Neural cell (in vitro differentiated cells): Measurements from ENCODE around the gene P3H2. TPM values are rescaled to one million over a fixed set of nuclear protein-coding genes. Genes with fewer than 3 reads are reported as not detected.

Experiments used
- H2AFZ ChIP-seq: fragments of 200-600, 300-800 bp; sonication (generic), shearing (Covaris generic); 2 replicates; pipeline ENCODE4 v1.6.0; 2014; ENCODE audit warnings: low read depth, mild to moderate bottlenecking, antibody characterized with exemption, low read length, moderate library complexity
- H3F3A ChIP-seq: fragments of 200-600 bp; shearing (Covaris generic); 2 replicates; pipeline ENCODE4 v1.6.1; 2016; ENCODE audit warnings: mild to moderate bottlenecking, moderate library complexity, mixed read lengths, antibody characterized with exemption, low read length; ENCODE audit not compliant: insufficient read depth, poor library complexity, severe bottlenecking
- H3K27ac ChIP-seq: fragments of 200-600, 300-800 bp; sonication (generic), shearing (Covaris generic); 2 replicates; pipeline ENCODE4 v1.5.1; 2014; ENCODE audit warnings: mild to moderate bottlenecking, low read length, moderate library complexity
- H3K27me3 ChIP-seq: fragments of 300-800, 200-600 bp; sonication (generic), shearing (Covaris generic); 2 replicates; pipeline ENCODE4 v1.6.0; 2014; ENCODE audit warnings: mild to moderate bottlenecking, low read depth, low read length, moderate library complexity; ENCODE audit not compliant: insufficient read depth
- H3K36me3 ChIP-seq: fragments of 300-800, 200-600 bp; sonication (generic), shearing (Covaris generic); 2 replicates; pipeline ENCODE4 v1.5.1; 2014; ENCODE audit warnings: mild to moderate bottlenecking, antibody characterized with exemption, low read length, moderate library complexity; ENCODE audit not compliant: insufficient read depth
- H3K4me2 ChIP-seq: fragments of 300-800, 200-600 bp; sonication (generic), shearing (Covaris generic); 2 replicates; pipeline ENCODE4 v1.6.0; 2014; ENCODE audit warnings: mild to moderate bottlenecking, low read length
- H3K4me3 ChIP-seq: fragments of 300-800, 200-600 bp; sonication (generic), shearing (Covaris generic); 2 replicates; pipeline ENCODE4 v1.5.1; 2014; ENCODE audit warnings: mild to moderate bottlenecking, low read length, moderate library complexity
- H3K79me2 ChIP-seq: fragments of 200-600 bp; shearing (Covaris generic); replicated peaks from 2 replicates; pipeline ENCODE4 v1.6.0; 2014; ENCODE audit warnings: mild to moderate bottlenecking, low read length, moderate library complexity; ENCODE audit not compliant: insufficient read depth
- H3K9ac ChIP-seq: fragments of 300-800, 200-600 bp; sonication (generic), shearing (Covaris generic); 2 replicates; pipeline ENCODE4 v1.6.1; 2016; ENCODE audit warnings: mild to moderate bottlenecking, low read length, mixed read lengths
- H3K9me2 ChIP-seq: fragments of 200-600 bp; shearing (Covaris generic); 2 replicates; pipeline ENCODE4 v1.6.1; 2016; ENCODE audit warnings: mild to moderate bottlenecking, low read length, mixed read lengths; ENCODE audit not compliant: insufficient read depth
- H3K9me3 ChIP-seq: fragments of 200-600, 300-800 bp; sonication (generic), shearing (Covaris generic); 2 replicates; pipeline ENCODE4 v1.6.1; 2016; ENCODE audit warnings: mild to moderate bottlenecking, mixed run types, low read length, moderate library complexity, mixed read lengths
- H4K20me1 ChIP-seq: fragments of 200-600 bp; shearing (Covaris generic); 2 replicates; pipeline ENCODE4 v1.6.1; 2016; ENCODE audit warnings: mild to moderate bottlenecking, mixed run types; ENCODE audit not compliant: insufficient read depth
- CTCF ChIP-seq: fragments of 450-650 bp; IDR thresholded peaks from 2 replicates; pipeline ENCODE4 v1.5.1; 2014; ENCODE audit warnings: antibody characterized with exemption, mild to moderate bottlenecking, moderate library complexity; ENCODE audit not compliant: poor library complexity, severe bottlenecking
- EP300 ChIP-seq: fragments of 450-650 bp; conservative IDR thresholded peaks from 2 replicates; pipeline ENCODE4 v1.6.1; 2014; ENCODE audit warnings: antibody characterized with exemption, mild to moderate bottlenecking, moderate library complexity; ENCODE audit not compliant: poor library complexity, severe bottlenecking
- EZH2 ChIP-seq: fragments of 200-600, 300-800 bp; shearing (Covaris generic), sonication (generic); IDR thresholded peaks from 2 replicates; pipeline ENCODE4 v1.6.1; 2014; ENCODE audit warnings: antibody characterized with exemption, low read length, borderline replicate concordance, mild to moderate bottlenecking; ENCODE audit not compliant: insufficient read depth, poor library complexity, severe bottlenecking
- MXI1 ChIP-seq: fragments of 450-650 bp; conservative IDR thresholded peaks from 2 replicates; pipeline ENCODE4 v1.6.1; 2014; ENCODE audit warnings: antibody characterized with exemption, mild to moderate bottlenecking; ENCODE audit not compliant: poor library complexity, severe bottlenecking
- POLR2AphosphoS5 ChIP-seq: IDR thresholded peaks from 2 replicates; pipeline ENCODE4 v1.6.1; 2012
- RAD21 ChIP-seq: fragments of 450-650 bp; conservative IDR thresholded peaks from 2 replicates; pipeline ENCODE4 v1.6.1; 2014; ENCODE audit warnings: antibody characterized with exemption, mild to moderate bottlenecking, moderate library complexity
- REST ChIP-seq: IDR thresholded peaks from 2 replicates; pipeline ENCODE4 v1.6.1; 2012; ENCODE audit warnings: borderline replicate concordance
- SMC3 ChIP-seq: fragments of 450-650 bp; conservative IDR thresholded peaks from 2 replicates; pipeline ENCODE4 v1.6.1; 2014; ENCODE audit warnings: antibody characterized with exemption, mild to moderate bottlenecking, moderate library complexity; ENCODE audit not compliant: poor library complexity
- TAF1 ChIP-seq: IDR thresholded peaks from 2 replicates; pipeline ENCODE4 v1.6.1; 2012; ENCODE audit warnings: low read depth
- polyA plus RNA-seq: library from polyadenylated mRNA; depleted of rRNA; stranded (reverse); fragments of >200 nt; gene quantifications from 2 replicates; pipeline ENCODE4 v1.2.3, GENCODE V29; 2014

P3H2 gene
- polyA plus RNA-seq, 1 donor from 2014 or later: 0.68 TPM

- H3K27ac ChIP-seq: no peak overlapping the region
- no peak overlapping the region for H2AFZ ChIP-seq
- H3K9me2 ChIP-seq: no peaks in the 10 kb centered on the region
- H3K27me3 ChIP-seq: no peaks in the 10 kb centered on the region
- no peak overlapping the region for H3K4me2 ChIP-seq
- H3K79me2 ChIP-seq: no peaks in the 10 kb centered on the region
- TF ChIP-seq TAF1: no peak
- no peak for TF ChIP-seq SMC3
- no peak for TF ChIP-seq RAD21
- no peak for TF ChIP-seq CTCF
- no peak for TF ChIP-seq MXI1
- H3K36me3 ChIP-seq: no peaks in the 10 kb centered on the region
- no peaks in the 10 kb centered on the region for H3F3A ChIP-seq
- no peak overlapping the region for H3K9ac ChIP-seq
- H4K20me1 ChIP-seq: no peaks in the 10 kb centered on the region
- no peaks in the 10 kb centered on the region for H3K9me3 ChIP-seq
- H3K4me3 ChIP-seq: no peak overlapping the region
Measured at GRCh38 chr3:190048932-190049441, 71.7 kb downstream of the P3H2 start.

- TF ChIP-seq POLR2AphosphoS5: no peak
- no peak for TF ChIP-seq MXI1
- TF ChIP-seq CTCF: no peak
- no peak for TF ChIP-seq REST
- no peak for TF ChIP-seq EP300
- TF ChIP-seq EZH2: no peak
- TF ChIP-seq TAF1: no peak
- TF ChIP-seq SMC3: no peak
Measured at GRCh38 chr3:190044974-190045373, 75.7 kb downstream of the P3H2 start.

More at GRCh38 chr3:190044974-190045373, 75.7 kb downstream of the P3H2 start:
- Histone ChIP-seq H3K4me3 (no peak overlapping the region), H3K36me3 (no peaks in the 10 kb centered on the region), H2AFZ (no peak overlapping the region), H3K9me2 (no peaks in the 10 kb centered on the region), H3K9ac (no peak overlapping the region), H3K27ac (no peak overlapping the region), H4K20me1 (no peaks in the 10 kb centered on the region), H3K4me2 (no peak overlapping the region), H3K79me2 (no peaks in the 10 kb centered on the region), H3K27me3 (no peaks in the 10 kb centered on the region), H3K9me3 (no peaks in the 10 kb centered on the region), H3F3A (no peaks in the 10 kb centered on the region)
